ENCODE data around the gene EPGN. TPM values are rescaled to one million over a fixed set of nuclear protein-coding genes. Genes with fewer than 3 reads are reported as not detected.
A peak's percentile ranks its signal among the peaks of the same experiment; 100 is the strongest.

Gene EPGN, protein sequence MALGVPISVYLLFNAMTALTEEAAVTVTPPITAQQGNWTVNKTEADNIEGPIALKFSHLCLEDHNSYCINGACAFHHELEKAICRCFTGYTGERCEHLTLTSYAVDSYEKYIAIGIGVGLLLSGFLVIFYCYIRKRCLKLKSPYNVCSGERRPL
- total RNA-seq, result 7.9 and 129 TPM in 2 replicates

DNA sequence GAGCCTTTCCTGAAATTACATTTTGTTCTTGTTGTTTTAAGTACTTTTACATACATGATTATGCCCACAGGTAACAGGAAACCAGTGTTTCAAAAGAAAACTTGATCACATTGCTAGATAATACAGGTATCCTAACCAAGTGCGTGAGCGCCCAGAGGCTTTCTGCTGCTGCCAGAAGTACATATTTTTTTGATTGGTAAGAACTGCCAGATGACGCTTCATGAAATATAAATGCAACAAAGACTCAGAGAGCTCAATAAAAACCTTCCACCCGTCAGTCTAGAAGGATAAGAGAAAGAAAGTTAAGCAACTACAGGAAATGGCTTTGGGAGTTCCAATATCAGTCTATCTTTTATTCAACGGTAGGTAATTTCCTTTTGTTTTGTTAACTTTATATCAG, at the start of gene EPGN:
Gene EPGN (plus strand): TSS at position 256 of the 400 bp plus-strand sequence. CDS start 64 bp downstream, at position 320.
- DNase-seq (ENCODE audit: low read depth) (peak; percentile 82), FAIRE-seq (no peak)
- no peaks in the 10 kb centered on the region for H3K27me3 ChIP-seq (ENCODE audit: control insufficient read depth, insufficient read depth, low read length)
- H3K4me3 ChIP-seq (ENCODE audit: low read depth, low read length), result peak within 1 kb of the TSS; percentile 23
- TF ChIP-seq, protein P1, sequence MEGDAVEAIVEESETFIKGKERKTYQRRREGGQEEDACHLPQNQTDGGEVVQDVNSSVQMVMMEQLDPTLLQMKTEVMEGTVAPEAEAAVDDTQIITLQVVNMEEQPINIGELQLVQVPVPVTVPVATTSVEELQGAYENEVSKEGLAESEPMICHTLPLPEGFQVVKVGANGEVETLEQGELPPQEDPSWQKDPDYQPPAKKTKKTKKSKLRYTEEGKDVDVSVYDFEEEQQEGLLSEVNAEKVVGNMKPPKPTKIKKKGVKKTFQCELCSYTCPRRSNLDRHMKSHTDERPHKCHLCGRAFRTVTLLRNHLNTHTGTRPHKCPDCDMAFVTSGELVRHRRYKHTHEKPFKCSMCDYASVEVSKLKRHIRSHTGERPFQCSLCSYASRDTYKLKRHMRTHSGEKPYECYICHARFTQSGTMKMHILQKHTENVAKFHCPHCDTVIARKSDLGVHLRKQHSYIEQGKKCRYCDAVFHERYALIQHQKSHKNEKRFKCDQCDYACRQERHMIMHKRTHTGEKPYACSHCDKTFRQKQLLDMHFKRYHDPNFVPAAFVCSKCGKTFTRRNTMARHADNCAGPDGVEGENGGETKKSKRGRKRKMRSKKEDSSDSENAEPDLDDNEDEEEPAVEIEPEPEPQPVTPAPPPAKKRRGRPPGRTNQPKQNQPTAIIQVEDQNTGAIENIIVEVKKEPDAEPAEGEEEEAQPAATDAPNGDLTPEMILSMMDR (IDR thresholded peaks at IDR 0.05; ENCODE audit: insufficient read depth, low read length, severe bottlenecking), result no peak
- peaks cover 2% of the 10 kb centered on the region for H3K36me3 ChIP-seq (ENCODE audit: control insufficient read depth, insufficient read depth, low read length)

DNA sequence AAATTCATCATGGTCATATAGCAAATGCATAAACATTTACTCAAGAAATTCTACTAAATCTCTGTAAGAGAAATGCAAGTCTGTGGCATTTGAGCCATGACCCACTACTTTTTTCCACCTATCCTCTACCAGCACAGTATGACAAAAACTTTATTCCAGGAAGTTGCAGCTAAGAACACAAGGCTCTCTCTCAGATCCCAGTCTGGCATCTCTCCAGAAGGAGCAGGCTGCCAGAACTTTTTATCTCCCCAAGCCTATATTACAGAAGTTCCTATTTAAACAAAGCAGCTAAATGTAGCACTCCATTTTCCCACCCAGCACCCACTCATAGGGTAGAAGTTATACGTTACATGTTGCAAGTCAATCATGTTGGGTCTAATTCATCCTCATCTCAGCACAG, 49.3 kb upstream of the EPGN start:
- FAIRE-seq (no peak), DNase-seq (ENCODE audit: low read depth) (no peak)
- H3K36me3 ChIP-seq (ENCODE audit: control insufficient read depth, insufficient read depth, low read length), result no peaks in the 10 kb centered on the region
- H3K4me3 ChIP-seq (ENCODE audit: low read depth, low read length), result no peak overlapping the region
- TF ChIP-seq, protein P1 (IDR thresholded peaks at IDR 0.05; ENCODE audit: insufficient read depth, low read length, severe bottlenecking), result no peak
- H3K27me3 ChIP-seq (ENCODE audit: control insufficient read depth, insufficient read depth, low read length), result no peaks in the 10 kb centered on the region

DNA sequence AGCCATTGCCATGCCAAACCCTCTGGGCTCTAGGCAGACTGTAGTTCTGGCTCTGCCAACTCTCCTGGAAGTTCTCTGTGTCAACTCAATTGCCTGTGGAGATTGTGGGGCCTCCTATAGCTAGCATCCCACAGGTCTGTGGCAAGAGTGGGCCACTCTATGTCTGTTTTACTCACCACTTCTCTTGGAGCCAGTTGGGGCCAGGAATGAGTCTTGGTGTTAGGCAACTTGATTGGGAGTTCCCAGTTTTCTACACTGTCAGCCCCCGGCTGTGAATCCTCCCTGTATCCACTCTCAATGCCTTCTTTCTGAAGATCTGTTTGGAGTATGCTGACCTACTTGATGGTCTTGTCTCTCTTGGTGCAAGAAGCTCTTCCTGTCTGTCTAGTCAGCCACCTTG, 48.2 kb upstream of the EPGN start:
- Histone ChIP-seq H3K4me3 (ENCODE audit: low read depth, low read length) (no peak overlapping the region), H3K36me3 (ENCODE audit: control insufficient read depth, insufficient read depth, low read length) (no peaks in the 10 kb centered on the region), H3K27me3 (ENCODE audit: control insufficient read depth, insufficient read depth, low read length) (no peaks in the 10 kb centered on the region)
- DNase-seq (ENCODE audit: low read depth), result no peak
- FAIRE-seq, result no peak
- TF ChIP-seq, protein P1 (IDR thresholded peaks at IDR 0.05; ENCODE audit: insufficient read depth, low read length, severe bottlenecking), result no peak

DNA sequence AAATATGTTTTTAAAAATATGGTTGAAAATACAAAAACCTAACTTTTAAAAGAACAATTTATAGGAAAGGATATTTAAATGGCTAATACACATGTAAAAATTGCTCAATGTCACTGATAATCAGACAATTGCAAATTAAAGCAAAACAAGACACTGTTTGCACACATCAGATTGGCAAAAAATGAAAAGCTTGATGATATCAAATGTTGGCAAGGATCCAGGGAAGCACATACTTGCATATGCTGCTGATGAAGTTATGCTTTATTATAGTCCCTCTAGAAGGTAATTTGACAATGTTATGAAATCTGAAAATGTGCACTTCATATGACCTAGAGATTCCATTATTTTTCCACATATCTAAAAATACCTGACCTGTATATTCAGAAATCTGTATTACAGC, 45.7 kb upstream of the EPGN start:
- Histone ChIP-seq H3K27me3 (ENCODE audit: control insufficient read depth, insufficient read depth, low read length) (no peaks in the 10 kb centered on the region), H3K4me3 (ENCODE audit: low read depth, low read length) (no peak overlapping the region), H3K36me3 (ENCODE audit: control insufficient read depth, insufficient read depth, low read length) (no peaks in the 10 kb centered on the region)
- FAIRE-seq (no peak), DNase-seq (ENCODE audit: low read depth) (no peak)
- TF ChIP-seq, protein P1 (IDR thresholded peaks at IDR 0.05; ENCODE audit: insufficient read depth, low read length, severe bottlenecking), result no peak

DNA sequence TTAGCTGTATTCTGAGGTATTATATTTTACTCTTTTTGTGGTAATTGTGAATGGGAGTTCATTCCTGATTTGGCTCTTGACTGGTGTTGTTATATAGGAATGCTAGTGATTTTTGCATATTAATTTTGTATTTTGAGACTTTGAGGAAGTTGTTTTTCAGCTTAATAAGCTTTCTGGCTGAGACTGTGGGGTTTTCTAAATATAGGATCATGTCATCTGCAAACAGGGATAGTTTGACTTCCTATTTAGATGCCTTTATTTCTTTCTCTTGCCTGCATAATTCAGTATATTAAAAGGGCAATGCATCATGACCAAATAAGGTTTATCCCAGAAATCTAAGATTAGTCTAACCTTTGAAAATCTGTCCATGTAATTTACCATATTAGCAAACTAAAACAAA, 44.7 kb upstream of the EPGN start:
- DNase-seq (ENCODE audit: low read depth) (no peak), FAIRE-seq (no peak)
- no peaks in the 10 kb centered on the region for H3K27me3 ChIP-seq (ENCODE audit: control insufficient read depth, insufficient read depth, low read length)
- H3K36me3 ChIP-seq (ENCODE audit: control insufficient read depth, insufficient read depth, low read length), result no peaks in the 10 kb centered on the region
- TF ChIP-seq, protein P1 (IDR thresholded peaks at IDR 0.05; ENCODE audit: insufficient read depth, low read length, severe bottlenecking), result no peak
- H3K4me3 ChIP-seq (ENCODE audit: low read depth, low read length), result no peak overlapping the region

DNA sequence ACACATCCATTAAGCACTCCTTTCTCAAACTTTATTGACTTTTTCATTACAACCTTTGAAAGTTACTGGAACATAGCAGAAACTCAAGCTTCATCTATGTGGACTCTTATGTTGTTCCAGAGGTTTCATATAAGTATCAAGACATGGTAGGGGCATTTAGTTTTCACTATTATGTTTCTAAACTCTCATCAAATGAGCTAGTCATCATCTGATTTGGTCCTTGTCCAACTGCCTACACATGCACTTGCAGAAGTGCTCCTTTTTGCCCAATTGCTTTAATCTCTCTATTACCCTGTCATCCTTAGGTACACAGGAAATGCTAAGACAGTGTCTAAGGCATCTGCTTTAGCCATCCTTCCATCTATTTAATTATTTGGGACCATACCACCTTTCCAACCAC, 42.2 kb upstream of the EPGN start:
- FAIRE-seq, result no peak
- peak; percentile 25 for DNase-seq (ENCODE audit: low read depth)
- Histone ChIP-seq H3K4me3 (ENCODE audit: low read depth, low read length) (no peak overlapping the region), H3K36me3 (ENCODE audit: control insufficient read depth, insufficient read depth, low read length) (no peaks in the 10 kb centered on the region), H3K27me3 (ENCODE audit: control insufficient read depth, insufficient read depth, low read length) (no peaks in the 10 kb centered on the region)
- TF ChIP-seq, protein P1 (IDR thresholded peaks at IDR 0.05; ENCODE audit: insufficient read depth, low read length, severe bottlenecking), result no peak
